K562 (cell line): Measurements from ENCODE around the gene ARHGEF18. TPM values are rescaled to one million over a fixed set of nuclear protein-coding genes. Genes with fewer than 3 reads are reported as not detected.

ENCODE experiments used
- ATAC-seq: fragments of 200-7000 bp; cut with Tn5 transposase; 3 replicates; pipeline ENCODE4 v1.9.1; 2020; ENCODE audit warnings: moderate library complexity
- BruUV-seq: library from RNA; stranded (reverse); fragments of 400-500 nt; replicated peaks from 2 replicates; lab custom pipeline; 2021; lab: Mats Ljungman, UMichigan
- CTCF ChIA-PET: fragments of 300-600 bp; formaldehyde crosslinking; extraction: SDS; loops from one replicate; lab custom pipeline; 2021; ENCODE audit warnings: low intra/inter-chr PET ratio; lab: Yijun Ruan, JAX
- POLR2A ChIA-PET: fragments of 300-600, 350-650 bp; sonication (Branson Sonifier 250); formaldehyde crosslinking; extraction: SDS; loops from one replicate; lab custom pipeline; 2021; ENCODE audit warnings: antibody characterized with exemption, inconsistent platforms; lab: Yijun Ruan, JAX
- DNase-seq, 4 experiments: peaks; one replicate each; pipeline versions ENCODE4 v3.0.0 to v3.0.0-alpha.2; 2011 to 2018; ENCODE audit warnings: low spot score in 3 of 4, mixed read lengths in 3 of 4; ENCODE audit errors: extremely low read depth in 1 of 4
- FAIRE-seq: peaks from 2 replicates; lab custom pipeline; 2011; peaks lifted over from hg19 to GRCh38; lab: Jason Lieb, UNC
- H2AFZ ChIP-seq: 2 replicates; pipeline ENCODE4 v1.6.0; 2011; ENCODE audit warnings: low read depth, low read length, control low read depth, inconsistent platforms
- H3K27ac ChIP-seq: fragments of 200-600 bp; 3 replicates; pipeline ENCODE4 v1.8.0; 2011; ENCODE audit warnings: low read depth, mild to moderate bottlenecking, control low read depth, inconsistent platforms, low read length, moderate library complexity, mixed read lengths; ENCODE audit errors: extremely low read depth
- H3K27me3 ChIP-seq, 2 experiments: fragments of 300-600 bp in 1 of 2; 2 replicates in 1 of 2; 3 replicates in 1 of 2; pipeline versions ENCODE4 v1.6.0 to v1.8.0; 2011; ENCODE audit warnings: inconsistent platforms in 2 of 2, low read length in 2 of 2, mild to moderate bottlenecking in 1 of 2, mixed read lengths in 1 of 2, moderate library complexity in 1 of 2; ENCODE audit not compliant: control insufficient read depth in 2 of 2, insufficient read depth in 2 of 2
- H3K36me3 ChIP-seq: fragments of 300-600 bp; 3 replicates; pipeline ENCODE4 v1.8.0; 2011; ENCODE audit warnings: mild to moderate bottlenecking, low read length, inconsistent platforms; ENCODE audit not compliant: control insufficient read depth, insufficient read depth
- H3K4me1 ChIP-seq, 2 experiments: fragments of 200-600 bp in 1 of 2; replicated peaks in 1 of 2; 2 replicates in 1 of 2; 3 replicates in 1 of 2; pipeline versions ENCODE4 v1.5.1 to v1.8.0; 2011; ENCODE audit warnings: inconsistent platforms in 2 of 2, low read length in 2 of 2, mild to moderate bottlenecking in 1 of 2, mixed read lengths in 1 of 2, moderate library complexity in 1 of 2; ENCODE audit not compliant: control insufficient read depth in 2 of 2, insufficient read depth in 2 of 2
- H3K4me2 ChIP-seq: 2 replicates; pipeline ENCODE4 v1.6.1; 2011; ENCODE audit warnings: low read length, control low read depth, inconsistent platforms, mixed read lengths; ENCODE audit not compliant: insufficient read depth
- H3K4me3 ChIP-seq: fragments of 200-600 bp; sonication (generic), shearing (Covaris generic); 2 replicates; pipeline ENCODE4 v1.5.1; 2016; ENCODE audit warnings: control low read depth, inconsistent platforms
- H3K79me2 ChIP-seq: fragments of 200-600 bp; 3 replicates; pipeline ENCODE4 v1.8.0; 2011; ENCODE audit warnings: low read length, inconsistent platforms; ENCODE audit not compliant: control insufficient read depth, insufficient read depth
- H3K9ac ChIP-seq, 2 experiments: 2 replicates each; pipeline versions ENCODE4 v1.6.0 to v1.6.1; 2011; ENCODE audit warnings: low read depth in 2 of 2, low read length in 2 of 2, control low read depth in 1 of 2, inconsistent platforms in 1 of 2, mild to moderate bottlenecking in 1 of 2, mixed read lengths in 1 of 2; ENCODE audit not compliant: insufficient read depth in 1 of 2
- H3K9me1 ChIP-seq: one replicate; pipeline ENCODE4 v1.6.0; 2011; ENCODE audit warnings: inconsistent platforms, mild to moderate bottlenecking, low read length, moderate library complexity; ENCODE audit not compliant: control insufficient read depth, insufficient read depth
- H3K9me3 ChIP-seq: replicated peaks from 2 replicates; pipeline ENCODE4 v1.5.1; 2011; ENCODE audit warnings: low read depth, low read length, inconsistent platforms; ENCODE audit not compliant: control insufficient read depth, insufficient read depth
- H4K20me1 ChIP-seq: replicated peaks from 2 replicates; pipeline ENCODE4 v1.6.1; 2011; ENCODE audit warnings: low read length, inconsistent platforms, mixed read lengths; ENCODE audit not compliant: control insufficient read depth, insufficient read depth
- CTBP1 ChIP-seq: fragments of 450-650 bp; IDR thresholded peaks from 2 replicates; pipeline ENCODE4 v1.6.1; 2016; ENCODE audit warnings: borderline replicate concordance
- EHMT2 ChIP-seq: fragments of 450-650 bp; IDR thresholded peaks from 2 replicates; pipeline ENCODE4 v1.6.1; 2018; ENCODE audit warnings: antibody characterized with exemption
- FOS ChIP-seq: IDR thresholded peaks from 3 replicates; pipeline ENCODE4 v1.6.1; 2011; ENCODE audit not compliant: insufficient read length; ENCODE audit errors: extremely low read depth
- GABPB1 ChIP-seq: sonication (generic); formaldehyde crosslinking; IDR thresholded peaks from 2 replicates; pipeline ENCODE4 v1.8.0; 2022; ENCODE audit warnings: mild to moderate bottlenecking, missing genetic modification reagents
- LCOR ChIP-seq: sonication (generic); formaldehyde crosslinking; IDR thresholded peaks from 2 replicates; pipeline ENCODE4 v1.8.0; 2022; ENCODE audit warnings: mild to moderate bottlenecking, missing genetic modification reagents
- ZBTB8A ChIP-seq: fragments of 450-650 bp; IDR thresholded peaks from 2 replicates; pipeline ENCODE4 v1.6.1; 2018; ENCODE audit warnings: mild to moderate bottlenecking, moderate library complexity; ENCODE audit not compliant: partially characterized antibody
- ZNF740 ChIP-seq, 3 experiments: fragments of 200-800 bp in 1 of 3; sonication (Bioruptor generic) in 1 of 3; sonication (generic) in 1 of 3; formaldehyde crosslinking in 1 of 3; IDR thresholded peaks; 2 replicates each; pipeline versions ENCODE4 v1.6.1 to v1.8.0; 2016 to 2022; ENCODE audit warnings: mild to moderate bottlenecking in 2 of 3, missing compliant biosample characterization in 2 of 3, missing genetic modification characterization in 2 of 3, missing genetic modification reagents in 1 of 3
- WGBS: fragments of 100-300 bp; shearing (Covaris generic); methylation state at CpG from one replicate; pipeline ENCODE4 v1.1.6; 2016; ENCODE audit warnings: low coverage, mixed read lengths; ENCODE audit not compliant: insufficient coverage; ENCODE audit errors: missing lambda C conversion rate; 5-methylcytosine and 5-hydroxymethylcytosine counted together
- in situ Hi-C: fragments of 300-500 bp; cut with MboI; formaldehyde crosslinking; loops from 4 replicates; pipeline ENCODE4 v1.15.0; 2018; ENCODE audit warnings: inconsistent platforms, mixed read lengths
- intact Hi-C: fragments of 100-400 bp; cut with micrococcal nuclease; formaldehyde crosslinking; loops from 2 replicates; pipeline ENCODE4 v1.14.2; 2022
- polyA plus RNA-seq, 8 experiments: library from polyadenylated mRNA; depleted of rRNA in 4 of 8; stranded (reverse) in 5 of 8; unstranded in 3 of 8; fragments of >200 nt; fragmentation: Nextera tagmentation in 2 of 8; fragmentation: Illumina TruSeq in 1 of 8; extraction: Ambion mirVana in 2 of 8; extraction: Trizol in 1 of 8; gene quantifications; 2 replicates each; pipeline versions ENCODE4 v1.2.1 to v1.2.3, GENCODE V29; 2011 to 2014; ENCODE audit warnings: inconsistent platforms in 1 of 8, missing spikeins in 1 of 8
- total RNA-seq, 7 experiments: library from RNA; depleted of rRNA in 6 of 7; stranded (reverse); fragments of >200 nt in 6 of 7; fragmentation: Illumina TruSeq in 2 of 7; extraction: Trizol in 2 of 7; gene quantifications; 2 replicates each; pipeline versions ENCODE4 v1.2.1 to v1.2.3, GENCODE V29; 2011 to 2021; ENCODE audit warnings: low replicate concordance in 1 of 7

Gene ARHGEF18
- total and polyA plus RNA-seq, 9 of the 15 experiments (the other 6 are each of a cell fraction or from before 2014, with no cell fraction given), result 0.04 to 16.5 (median 4.5) TPM

- H3K4me1 ChIP-seq, result no peaks in the 10 kb centered on the region
- DNase-seq (no peak), FAIRE-seq (no peak)
- H3K4me2 ChIP-seq, result no peak overlapping the region
- BruUV-seq, result no TSS peak
- intact Hi-C loops (loop anchor here (10.0 kb wide), 1 partner anchor 333 kb away; the partner anchor contains the start of gene TRAPPC5), in situ Hi-C loops (loop anchor here (10.0 kb wide), 2 partner anchors 333 to 453 kb away; partner anchors contain the start of gene TRAPPC5)
- H3K9me1 ChIP-seq, result no peaks in the 10 kb centered on the region
- H3K27me3 ChIP-seq, result peaks cover 0 to 31% of the 10 kb centered on the region in 2 experiments; a peak in 2 of 5 replicates
- no peaks in the 10 kb centered on the region for H3K9me3 ChIP-seq
- H3K79me2 ChIP-seq, result no peaks in the 10 kb centered on the region
- TF ChIP-seq FOS, result no peak
- no peak for TF ChIP-seq GABPB1 (CRISPR knock-in tag)
- no peak for TF ChIP-seq ZBTB8A
- no peak for TF ChIP-seq LCOR (CRISPR knock-in tag)
- peak; percentile 71; the same call in 1 of the 2 replicates for TF ChIP-seq EHMT2
- no peak for TF ChIP-seq ZNF740 (CRISPR knock-in tag; IDR thresholded peaks at IDR 0.05)
- no peak for TF ChIP-seq ZNF740 (tag; IDR thresholded peaks at IDR 0.05)
- TF ChIP-seq CTBP1, result no peak
- TF ChIP-seq, all 486 proteins: peak for 1
- H2AFZ ChIP-seq, result no peak overlapping the region
- H4K20me1 ChIP-seq, result 0 out of 2 replicates have a peak, but pooled peaks cover 3% of the 10 kb centered on the region
- ChIA-PET POLR2A (no interaction called here), CTCF (no interaction called here)
- no peak overlapping the region for H3K4me3 ChIP-seq
- H3K36me3 ChIP-seq, result no peaks in the 10 kb centered on the region
- ATAC-seq, result no peak
- WGBS, result 0% methylated on average over 1 of the region's 1 CpG
- H3K9ac ChIP-seq, result no peak overlapping the region
- H3K27ac ChIP-seq, result no peak overlapping the region
Observed at GRCh38 chr19:7351861-7352260, 3.1 kb downstream of the ARHGEF18 start.
